IPS-18a (cell line): ENCODE data around the gene CPTP.

Source experiments
- H3K27ac ChIP-seq: one replicate; pipeline ENCODE4 v1.5.1; 2013; ENCODE audit warnings: low read length
- H3K27me3 ChIP-seq: one replicate; pipeline ENCODE4 v1.6.1; 2013; ENCODE audit warnings: mild to moderate bottlenecking, low read length; ENCODE audit not compliant: control insufficient read depth, insufficient read depth
- H3K36me3 ChIP-seq: one replicate; pipeline ENCODE4 v1.6.1; 2013; ENCODE audit warnings: low read depth, low read length; ENCODE audit not compliant: control insufficient read depth
- H3K4me1 ChIP-seq: one replicate; pipeline ENCODE4 v1.6.1; 2013; ENCODE audit warnings: low read depth, low read length; ENCODE audit not compliant: control insufficient read depth
- H3K4me3 ChIP-seq: one replicate; pipeline ENCODE4 v1.5.1; 2013; ENCODE audit warnings: low read length
- H3K9ac ChIP-seq: one replicate; pipeline ENCODE4 v1.6.1; 2013; ENCODE audit warnings: mild to moderate bottlenecking, low read length, moderate library complexity
- H3K9me3 ChIP-seq: one replicate; pipeline ENCODE4 v1.6.1; 2013; ENCODE audit warnings: low read depth, low read length; ENCODE audit not compliant: control insufficient read depth

CPTP gene

GRCh38 chr1:1354271-1355247, 30.0 kb downstream of the CPTP start:
- no peak overlapping the region for H3K9ac ChIP-seq
- no peaks in the 10 kb centered on the region for H3K9me3 ChIP-seq
- H3K27me3 ChIP-seq: peaks cover 35% of the 10 kb centered on the region
- peaks cover 21% of the 10 kb centered on the region for H3K4me1 ChIP-seq
- no peak overlapping the region for H3K27ac ChIP-seq
- H3K4me3 ChIP-seq: peak overlapping the region; percentile 55
- no peaks in the 10 kb centered on the region for H3K36me3 ChIP-seq

GRCh38 chr1:1355416-1355815, 30.8 kb downstream of the CPTP start:
- no peak overlapping the region for H3K4me3 ChIP-seq
- no peaks in the 10 kb centered on the region for H3K9me3 ChIP-seq
- no peaks in the 10 kb centered on the region for H3K36me3 ChIP-seq
- H3K4me1 ChIP-seq: peaks cover 21% of the 10 kb centered on the region
- H3K27me3 ChIP-seq: peaks cover 35% of the 10 kb centered on the region
- H3K27ac ChIP-seq: no peak overlapping the region
- no peak overlapping the region for H3K9ac ChIP-seq

- Histone ChIP-seq H3K9me3 (no peaks in the 10 kb centered on the region), H3K4me1 (peaks cover 21% of the 10 kb centered on the region), H3K9ac (no peak overlapping the region), H3K36me3 (no peaks in the 10 kb centered on the region), H3K27ac (no peak overlapping the region), H3K27me3 (peaks cover 35% of the 10 kb centered on the region), H3K4me3 (no peak overlapping the region)
These were observed 31.7 kb downstream of the CPTP start for GRCh38 chr1:1356166-1356795.

GRCh38 chr1:1356796-1357401, 32.3 kb downstream of the CPTP start:
- H3K27ac ChIP-seq: no peak overlapping the region

GRCh38 chr1:1357871-1358432, 33.4 kb downstream of the CPTP start:
- no peaks in the 10 kb centered on the region for H3K9me3 ChIP-seq
- H3K36me3 ChIP-seq: no peaks in the 10 kb centered on the region
- H3K27ac ChIP-seq: no peak overlapping the region
- peak overlapping the region; percentile 7 for H3K9ac ChIP-seq
- peak overlapping the region; percentile 17 for H3K4me3 ChIP-seq
- H3K27me3 ChIP-seq: peaks cover 27% of the 10 kb centered on the region
- H3K4me1 ChIP-seq: peaks cover 22% of the 10 kb centered on the region

More at GRCh38 chr1:1356796-1357401, 32.3 kb downstream of the CPTP start:
- Histone ChIP-seq H3K4me1 (peaks cover 21% of the 10 kb centered on the region), H3K4me3 (no peak overlapping the region), H3K36me3 (no peaks in the 10 kb centered on the region), H3K9ac (no peak overlapping the region), H3K9me3 (no peaks in the 10 kb centered on the region), H3K27me3 (peaks cover 35% of the 10 kb centered on the region)

- Histone ChIP-seq H3K9ac (peak within 1 kb of the TSS; percentile 7), H3K4me3 (peak within 1 kb of the TSS; percentile 17), H3K4me1 (peaks cover 16% of the 10 kb centered on the region), H3K27ac (no peak within 1 kb of the TSS), H3K36me3 (no peaks in the 10 kb centered on the region), H3K27me3 (peaks cover 20% of the 10 kb centered on the region), H3K9me3 (no peaks in the 10 kb centered on the region)
These were observed 34.0 kb downstream of the CPTP start, which contains the start of gene MXRA8 for GRCh38 chr1:1358433-1359271. Gene MXRA8, minus strand, starts transcription at chr1:1358555. Its CDS starts 51 bp downstream, at chr1:1358504.

- H3K4me1 ChIP-seq: peaks cover 13% of the 10 kb centered on the region
- no peak overlapping the region for H3K9ac ChIP-seq
- no peak overlapping the region for H3K4me3 ChIP-seq
- no peaks in the 10 kb centered on the region for H3K36me3 ChIP-seq
- no peaks in the 10 kb centered on the region for H3K9me3 ChIP-seq
- peaks cover 14% of the 10 kb centered on the region for H3K27me3 ChIP-seq
- H3K27ac ChIP-seq: no peak overlapping the region
These were observed 34.7 kb downstream of the CPTP start for GRCh38 chr1:1359308-1359663.

GRCh38 chr1:1359664-1360468, 35.3 kb downstream of the CPTP start:
- no peak overlapping the region for H3K4me3 ChIP-seq
- peaks cover 13% of the 10 kb centered on the region for H3K4me1 ChIP-seq
- H3K27me3 ChIP-seq: peaks cover 8% of the 10 kb centered on the region
- no peaks in the 10 kb centered on the region for H3K36me3 ChIP-seq
- no peak overlapping the region for H3K27ac ChIP-seq
- H3K9ac ChIP-seq: no peak overlapping the region
- no peaks in the 10 kb centered on the region for H3K9me3 ChIP-seq

- Histone ChIP-seq H3K9ac (no peak overlapping the region), H3K4me3 (no peak overlapping the region), H3K27ac (no peak overlapping the region), H3K27me3 (peaks cover under 1% of the 10 kb centered on the region), H3K9me3 (no peaks in the 10 kb centered on the region), H3K4me1 (peaks cover 13% of the 10 kb centered on the region), H3K36me3 (no peaks in the 10 kb centered on the region)
These were observed 36.0 kb downstream of the CPTP start for GRCh38 chr1:1360506-1361169.
